Right lobe of liver (tissue), 4 donors: ENCODE results near the gene DUS2.

ENCODE experiments used
- POLR2A ChIP-seq: fragments of 450-650 bp; IDR thresholded peaks from one replicate; pipeline ENCODE4 v1.6.1; 2017; ENCODE audit warnings: antibody characterized with exemption, mild to moderate bottlenecking
- TF ChIP-seq, protein P1 (sequence below), 4 donors: fragments of 200-600 bp in 3 of 4; fragments of 450-650 bp in 1 of 4; IDR thresholded peaks; one replicate each; pipeline versions ENCODE4 v1.5.1 to v1.8.0; 2016 to 2022; ENCODE audit warnings: antibody characterized with exemption in 4 of 4, mild to moderate bottlenecking in 2 of 4
- donor health status: DM: no; HTN: no; CAD: no.
- donor health status: DM: no; HTN: no; CAD: no.
- donor health status: DM: no; HTN: yes; CAD: no.

DNA sequence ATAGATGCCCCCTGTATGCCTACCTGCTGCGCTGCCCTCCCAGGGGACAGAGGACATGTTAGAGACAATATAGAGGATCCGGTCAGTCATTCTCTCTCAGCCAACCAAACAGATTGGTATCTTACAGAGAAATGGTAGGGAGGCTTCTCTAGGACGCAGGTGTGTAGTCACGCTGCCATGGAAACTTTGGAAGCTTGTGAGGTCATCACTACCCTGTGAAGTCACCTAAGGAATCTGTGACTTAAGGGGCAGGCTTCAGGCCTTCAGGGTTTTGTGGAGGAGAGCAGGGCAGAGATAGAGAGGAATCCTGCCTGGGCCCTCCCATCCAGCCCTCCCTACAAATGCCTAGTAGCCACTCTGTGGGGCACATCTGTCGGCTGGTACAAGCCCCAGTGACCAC lies 7.4 kb upstream of the DUS2 start, which contains the start of gene DPEP2NB:
- TF ChIP-seq, protein P1, sequence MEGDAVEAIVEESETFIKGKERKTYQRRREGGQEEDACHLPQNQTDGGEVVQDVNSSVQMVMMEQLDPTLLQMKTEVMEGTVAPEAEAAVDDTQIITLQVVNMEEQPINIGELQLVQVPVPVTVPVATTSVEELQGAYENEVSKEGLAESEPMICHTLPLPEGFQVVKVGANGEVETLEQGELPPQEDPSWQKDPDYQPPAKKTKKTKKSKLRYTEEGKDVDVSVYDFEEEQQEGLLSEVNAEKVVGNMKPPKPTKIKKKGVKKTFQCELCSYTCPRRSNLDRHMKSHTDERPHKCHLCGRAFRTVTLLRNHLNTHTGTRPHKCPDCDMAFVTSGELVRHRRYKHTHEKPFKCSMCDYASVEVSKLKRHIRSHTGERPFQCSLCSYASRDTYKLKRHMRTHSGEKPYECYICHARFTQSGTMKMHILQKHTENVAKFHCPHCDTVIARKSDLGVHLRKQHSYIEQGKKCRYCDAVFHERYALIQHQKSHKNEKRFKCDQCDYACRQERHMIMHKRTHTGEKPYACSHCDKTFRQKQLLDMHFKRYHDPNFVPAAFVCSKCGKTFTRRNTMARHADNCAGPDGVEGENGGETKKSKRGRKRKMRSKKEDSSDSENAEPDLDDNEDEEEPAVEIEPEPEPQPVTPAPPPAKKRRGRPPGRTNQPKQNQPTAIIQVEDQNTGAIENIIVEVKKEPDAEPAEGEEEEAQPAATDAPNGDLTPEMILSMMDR (IDR thresholded peaks at IDR 0.05) = no peak
- no peak for TF ChIP-seq POLR2A
